GM12801 (cell line): Measurements from ENCODE around the gene UBL4A.

ENCODE experiments used
- CTCF ChIP-seq: IDR thresholded peaks from one replicate; pipeline ENCODE4 v1.5.1; 2011; ENCODE audit warnings: control low read depth; ENCODE audit not compliant: insufficient read length; ENCODE audit errors: extremely low read depth

UBL4A gene

GRCh38 chrX:154486396-154487207 lies at the start of gene UBL4A:
Gene UBL4A, minus strand, starts transcription at chrX:154486615. Its CDS starts 31 bp downstream, at chrX:154486584.
- no peak for TF ChIP-seq CTCF

- no peak for TF ChIP-seq CTCF
Observed at GRCh38 chrX:154535892-154536291, 49.5 kb upstream of the UBL4A start.

GRCh38 chrX:154534526-154535322 lies 48.3 kb upstream of the UBL4A start:
- TF ChIP-seq CTCF, result no peak

- no peak for TF ChIP-seq CTCF
Observed at GRCh38 chrX:154532690-154533089, 46.3 kb upstream of the UBL4A start.

- TF ChIP-seq CTCF, result no peak
Observed at GRCh38 chrX:154531626-154532025, 45.2 kb upstream of the UBL4A start.

GRCh38 chrX:154530286-154530685 lies 43.9 kb upstream of the UBL4A start:
- no peak for TF ChIP-seq CTCF

GRCh38 chrX:154529206-154529612 lies 42.8 kb upstream of the UBL4A start:
- no peak for TF ChIP-seq CTCF
